H1 (cell line): ENCODE data around the gene DIS3L. TPM values are rescaled to one million over a fixed set of nuclear protein-coding genes. Genes with fewer than 3 reads are reported as not detected.

Source experiments
- CTCF ChIA-PET: fragments of 300-600 bp; sonication (Branson Sonifier 250); formaldehyde crosslinking; loops from one replicate; lab custom pipeline; 2021; ENCODE audit not compliant: partially characterized antibody; lab: Charles Lee
- POLR2A ChIA-PET: fragments of 300-600 bp; sonication (Branson Sonifier 250); formaldehyde crosslinking; loops from one replicate; lab custom pipeline; 2021; ENCODE audit warnings: inconsistent platforms; ENCODE audit not compliant: partially characterized antibody; lab: Charles Lee
- DNase-seq, 2 experiments: peaks; one replicate each; pipeline versions ENCODE4 v3.0.0 to v3.0.0-alpha.2; 2010 to 2022; ENCODE audit warnings: low spot score in 2 of 2, low read depth in 1 of 2, mixed read lengths in 1 of 2
- FAIRE-seq: peaks from 2 replicates; lab custom pipeline; 2011; peaks lifted over from hg19 to GRCh38; lab: Jason Lieb, UNC
- H2AFZ ChIP-seq: 2 replicates; pipeline ENCODE4 v1.8.1; 2012; ENCODE audit warnings: low read length, inconsistent platforms
- H2AK5ac ChIP-seq: 2 replicates; pipeline ENCODE4 v1.6.1; 2013; ENCODE audit warnings: low read depth, low read length
- H2BK120ac ChIP-seq: replicated peaks from 2 replicates; pipeline ENCODE3; 2013; ENCODE audit warnings: low read depth, low read length, inconsistent platforms
- H2BK12ac ChIP-seq: 2 replicates; pipeline ENCODE4 v1.6.1; 2013; ENCODE audit warnings: low read depth, low read length
- H2BK15ac ChIP-seq: 2 replicates; pipeline ENCODE4 v1.6.1; 2013; ENCODE audit warnings: low read length
- H2BK20ac ChIP-seq: 2 replicates; pipeline ENCODE4 v1.6.1; 2013; ENCODE audit warnings: low read length
- H2BK5ac ChIP-seq: 2 replicates; pipeline ENCODE4 v1.6.1; 2013; ENCODE audit warnings: low read depth, low read length
- H3K14ac ChIP-seq: 2 replicates; pipeline ENCODE4 v1.6.1; 2013; ENCODE audit warnings: inconsistent platforms; ENCODE audit not compliant: insufficient read length
- H3K18ac ChIP-seq: 2 replicates; pipeline ENCODE4 v1.6.1; 2013; ENCODE audit warnings: low read length; ENCODE audit errors: extremely low read depth
- H3K23ac ChIP-seq: 2 replicates; pipeline ENCODE4 v1.6.1; 2013; ENCODE audit warnings: inconsistent platforms; ENCODE audit not compliant: insufficient read length
- H3K23me2 ChIP-seq: 2 replicates; pipeline ENCODE4 v1.6.1; 2013; ENCODE audit warnings: low read depth, low read length
- H3K27ac ChIP-seq: 2 replicates; pipeline ENCODE4 v1.6.1; 2011; ENCODE audit warnings: low read depth, low read length, inconsistent platforms
- H3K27me3 ChIP-seq, 4 experiments: replicated peaks in 1 of 4; 1 replicate in 1 of 4; 2 replicates in 3 of 4; pipeline versions ENCODE4 v1.6.1 to v1.8.1; 2011 to 2013; ENCODE audit warnings: low read length in 3 of 4, mild to moderate bottlenecking in 3 of 4, inconsistent platforms in 2 of 4, mixed read lengths in 2 of 4, moderate library complexity in 1 of 4; ENCODE audit not compliant: control insufficient read depth in 3 of 4, insufficient read depth in 3 of 4; ENCODE audit errors: extremely low read depth in 1 of 4
- H3K36me3 ChIP-seq, 4 experiments: 2 replicates each; pipeline versions ENCODE4 v1.6.1 to v1.8.1; 2011 to 2013; ENCODE audit warnings: mild to moderate bottlenecking in 4 of 4, low read length in 3 of 4, moderate library complexity in 2 of 4, control low read depth in 1 of 4, inconsistent platforms in 1 of 4; ENCODE audit not compliant: insufficient read depth in 4 of 4, control insufficient read depth in 2 of 4
- H3K4ac ChIP-seq: replicated peaks from 2 replicates; pipeline ENCODE3; 2013; ENCODE audit warnings: low read length, low read depth, mixed read lengths, inconsistent platforms; ENCODE audit not compliant: insufficient read length
- H3K4me1 ChIP-seq, 4 experiments: replicated peaks in 1 of 4; 1 replicate in 1 of 4; 2 replicates in 3 of 4; pipeline versions ENCODE4 v1.6.1 to v1.8.1; 2011 to 2013; ENCODE audit warnings: low read length in 3 of 4, inconsistent platforms in 2 of 4, mixed read lengths in 1 of 4; ENCODE audit not compliant: insufficient read depth in 4 of 4, control insufficient read depth in 3 of 4
- H3K4me2 ChIP-seq, 2 experiments: 2 replicates each; pipeline versions ENCODE4 v1.6.1 to v1.8.1; 2011 to 2013; ENCODE audit warnings: low read depth in 2 of 2, low read length in 2 of 2, control low read depth in 1 of 2, inconsistent platforms in 1 of 2, mild to moderate bottlenecking in 1 of 2; ENCODE audit not compliant: insufficient read depth in 1 of 2
- H3K4me3 ChIP-seq, 4 experiments: fragments of 200-600, 300-600 bp in 1 of 4; sonication (generic), shearing (Covaris generic), sonication (Bioruptor Twin) in 1 of 4; 2 replicates each; pipeline versions ENCODE4 v1.5.1 to v1.8.1; 2011 to 2016; ENCODE audit warnings: low read length in 4 of 4, low read depth in 3 of 4, control low read depth in 2 of 4, inconsistent platforms in 2 of 4, mild to moderate bottlenecking in 2 of 4, mixed read lengths in 1 of 4, moderate library complexity in 1 of 4; ENCODE audit not compliant: insufficient read depth in 2 of 4; ENCODE audit errors: extremely low read depth in 1 of 4
- H3K56ac ChIP-seq: replicated peaks from 2 replicates; pipeline ENCODE3; 2013; ENCODE audit warnings: low read depth, mild to moderate bottlenecking, mixed read lengths, low read length, inconsistent platforms; ENCODE audit not compliant: insufficient read length
- H3K79me1 ChIP-seq: 2 replicates; pipeline ENCODE4 v1.6.1; 2013; ENCODE audit warnings: low read depth, low read length, control low read depth
- H3K79me2 ChIP-seq, 2 experiments: 2 replicates each; pipeline versions ENCODE4 v1.6.1 to v1.8.1; 2012 to 2013; ENCODE audit warnings: low read length in 2 of 2, mild to moderate bottlenecking in 2 of 2, inconsistent platforms in 1 of 2; ENCODE audit not compliant: insufficient read depth in 2 of 2, control insufficient read depth in 1 of 2
- H3K9ac ChIP-seq, 4 experiments: replicated peaks in 1 of 4; 1 replicate in 1 of 4; 2 replicates in 3 of 4; pipeline versions ENCODE4 v1.6.1 to v1.8.1; 2011 to 2013; ENCODE audit warnings: low read depth in 3 of 4, low read length in 3 of 4, control low read depth in 2 of 4, mild to moderate bottlenecking in 2 of 4, moderate library complexity in 2 of 4, inconsistent platforms in 1 of 4; ENCODE audit errors: extremely low read depth in 1 of 4
- H3K9me3 ChIP-seq, 2 experiments: 2 replicates each; pipeline versions ENCODE4 v1.6.1 to v1.8.1; 2012 to 2013; ENCODE audit warnings: mild to moderate bottlenecking in 2 of 2, moderate library complexity in 2 of 2, control low read depth in 1 of 2, inconsistent platforms in 1 of 2, low read depth in 1 of 2, low read length in 1 of 2, mixed read lengths in 1 of 2; ENCODE audit not compliant: insufficient read depth in 2 of 2
- H4K20me1 ChIP-seq, 2 experiments: replicated peaks in 1 of 2; 2 replicates each; pipeline versions ENCODE3 to v1.8.1; 2011 to 2013; ENCODE audit warnings: inconsistent platforms in 2 of 2, low read length in 2 of 2, mild to moderate bottlenecking in 1 of 2; ENCODE audit not compliant: insufficient read depth in 2 of 2, control insufficient read depth in 1 of 2
- H4K5ac ChIP-seq: 2 replicates; pipeline ENCODE4 v1.6.1; 2013; ENCODE audit warnings: low read length, low read depth, mixed read lengths, inconsistent platforms; ENCODE audit not compliant: insufficient read length
- H4K8ac ChIP-seq: 2 replicates; pipeline ENCODE4 v1.8.0; 2013; ENCODE audit warnings: mild to moderate bottlenecking, moderate library complexity, low read length, inconsistent platforms; ENCODE audit not compliant: insufficient read depth; ENCODE audit errors: extremely low read depth
- H4K91ac ChIP-seq: replicated peaks from 2 replicates; pipeline ENCODE3; 2013; ENCODE audit warnings: low read length, mixed read lengths, inconsistent platforms; ENCODE audit not compliant: insufficient read length
- BCL11A ChIP-seq, 2 experiments: IDR thresholded peaks; one replicate each; pipeline ENCODE4 v1.6.1; 2011; ENCODE audit warnings: low read depth in 2 of 2, low read length in 2 of 2, mild to moderate bottlenecking in 2 of 2
- FOSL1 ChIP-seq: IDR thresholded peaks from 2 replicates; pipeline ENCODE4 v1.6.1; 2011; ENCODE audit warnings: mild to moderate bottlenecking, low read depth, low read length, moderate library complexity; ENCODE audit not compliant: insufficient read depth
- GTF2F1 ChIP-seq: IDR thresholded peaks from 2 replicates; pipeline ENCODE4 v1.6.1; 2012; ENCODE audit warnings: low read depth, low read length, improper control_type of control experiment, borderline replicate concordance
- JUN ChIP-seq: IDR thresholded peaks from 2 replicates; pipeline ENCODE4 v1.6.1; 2011; ENCODE audit warnings: low read depth, mild to moderate bottlenecking, improper control_type of control experiment, low read length
- SIRT6 ChIP-seq: IDR thresholded peaks from one replicate; pipeline ENCODE4 v1.7.1; 2012; ENCODE audit warnings: low read length, inconsistent platforms
- SP2 ChIP-seq: IDR thresholded peaks from 2 replicates; pipeline ENCODE4 v1.6.1; 2012; ENCODE audit warnings: mild to moderate bottlenecking, low read length, inconsistent platforms
- ZNF274 ChIP-seq: IDR thresholded peaks from 2 replicates; pipeline ENCODE4 v1.7.0; 2012; ENCODE audit warnings: low read length, borderline replicate concordance; ENCODE audit errors: extremely low read depth
- WGBS, 2 experiments: shearing (Covaris generic) in 1 of 2; methylation state at CpG; one replicate each; pipeline versions ENCODE4 v1.1.6 to v1.1.7; 2013 to 2015; ENCODE audit warnings: low lambda C conversion rate in 2 of 2, mixed read lengths in 2 of 2, inconsistent platforms in 1 of 2, low coverage in 1 of 2, missing lambda C conversion rate in 1 of 2; ENCODE audit not compliant: insufficient replicate concordance in 2 of 2, insufficient coverage in 1 of 2, insufficient read length in 1 of 2; ENCODE audit errors: extremely low coverage in 1 of 2, missing lambda C conversion rate in 1 of 2; 5-methylcytosine and 5-hydroxymethylcytosine counted together
- polyA plus RNA-seq, 7 experiments: library from polyadenylated mRNA; depleted of rRNA in 3 of 7; stranded (reverse) in 5 of 7; unstranded in 2 of 7; fragments of >200 nt in 5 of 7; fragments of 200-250 nt in 2 of 7; gene quantifications; 1 replicate in 5 of 7; 2 replicates in 1 of 7; 4 replicates in 1 of 7; pipeline versions ENCODE4 v1.2.1 to v1.2.3, GENCODE V29; 2011 to 2013; ENCODE audit warnings: missing spikeins in 2 of 7, mixed read lengths in 2 of 7
- total RNA-seq: library from RNA; stranded (reverse); fragmentation: NEBNext Ultra II Directional; extraction: Animal tissue kit (Norgen Biotek cat#: 25700); gene quantifications from 2 replicates; pipeline ENCODE4 v1.2.1, GENCODE V29; 2021

Gene DIS3L
- total and polyA plus RNA-seq, 2 of the 8 experiments (the other 6 are each of a cell fraction or from before 2014, with no cell fraction given) = 8.7 to 25.0 TPM

GRCh38 chr15:66294932-66295235, 1.5 kb downstream of the DIS3L start:
- H3K4me1 ChIP-seq = peaks cover 6 to 12% (median 7%) of the 10 kb centered on the region in 4 experiments; a peak in 6 of 7 replicates
- DNase-seq = no peak
- peaks cover 2% of the 10 kb centered on the region; the same call in 1 of the 2 replicates for H3K23me2 ChIP-seq
- ChIA-PET POLR2A (interaction anchor here (0.8 to 3.4 kb wide), 9 partner anchors 9 to 210 kb away, joined by 3 to 20 read pairs (median 3); partner anchors contain the start of genes SNAPC5, TIPIN and ZWILCH), CTCF (interaction anchor here (0.5 kb wide), 1 partner anchor 23 kb away, joined by 4 read pairs; no protein-coding TSS in a partner anchor)
- WGBS, 2 experiments = 39% methylated on average over 3 of the region's 3 CpGs; no CpG with 5 or more reads in 1 of the 2 experiments
- no peak overlapping the region for H4K91ac ChIP-seq
- H3K9ac ChIP-seq = no peak overlapping the region
- no peak overlapping the region for H2AK5ac ChIP-seq
- no peaks in the 10 kb centered on the region for H3K36me3 ChIP-seq
- no peak overlapping the region for H2BK5ac ChIP-seq
- H3K4me3 ChIP-seq = peak overlapping the region in 1 of 4 experiments; percentile 73; a peak in 2 of 8 replicates
- H2BK20ac ChIP-seq = no peak overlapping the region
- no peak overlapping the region for H2BK15ac ChIP-seq
- H4K8ac ChIP-seq = no peak overlapping the region
- TF ChIP-seq GTF2F1 (no peak), ZNF274 (no peak), SP2 (no peak), JUN (no peak), SIRT6 (no peak), FOSL1 (no peak), BCL11A (IDR thresholded peaks at IDR 0.05; ENCODE audit: low read depth in 2 of 2, low read length in 2 of 2) (no peak)
- no peak overlapping the region for H2BK120ac ChIP-seq
- peak overlapping the region; percentile 81 to 88 for H3K4me2 ChIP-seq
- FAIRE-seq = no peak
- H3K14ac ChIP-seq = no peak overlapping the region
- no peak overlapping the region for H3K27ac ChIP-seq
- H4K5ac ChIP-seq = no peak overlapping the region
- no peak overlapping the region for H3K4ac ChIP-seq
- H3K9me3 ChIP-seq = no peaks in the 10 kb centered on the region
- H3K79me1 ChIP-seq = no peaks in the 10 kb centered on the region; the same call in 1 of the 2 replicates
- H3K23ac ChIP-seq = no peak overlapping the region
- no peak overlapping the region for H2BK12ac ChIP-seq
- no peaks in the 10 kb centered on the region for H3K27me3 ChIP-seq
- H4K20me1 ChIP-seq = no peaks in the 10 kb centered on the region
- H2AFZ ChIP-seq = no peak overlapping the region
- no peak overlapping the region for H3K56ac ChIP-seq
- peaks cover 0 to 4% of the 10 kb centered on the region in 2 experiments; a peak in 1 of 4 replicates for H3K79me2 ChIP-seq
- no peak overlapping the region for H3K18ac ChIP-seq
